ENCODE measurements around the gene CEMIP2. TPM values are rescaled to one million over a fixed set of nuclear protein-coding genes. Genes with fewer than 3 reads are reported as not detected.
A peak's percentile ranks its signal among the peaks of the same experiment; 100 is the strongest.

The CEMIP2 gene
- polyA plus RNA-seq, 3 donors, result 11.6 to 58.7 (median 21.4) TPM

GRCh38 chr9:71703172-71703872 is 65.0 kb downstream of the CEMIP2 start:
- Histone ChIP-seq H3K4me3 (replicated peaks in 1 of 3; ENCODE audit: low read depth in 2 of 3, low read length in 3 of 3) (no peak overlapping the region), H3K4me2 (replicated peaks; ENCODE audit: extremely low read depth, low read length, poor library complexity, severe bottlenecking) (no peak overlapping the region), H3K9ac (ENCODE audit: insufficient read depth, low read length, poor library complexity, severe bottlenecking) (no peak overlapping the region), H4K20me1 (ENCODE audit: insufficient read depth, low read length) (no peaks in the 10 kb centered on the region), H3K27ac (ENCODE audit: low read depth in 1 of 2, low read length in 2 of 2) (no peak overlapping the region), H2AFZ (ENCODE audit: insufficient read depth, low read depth, low read length, poor library complexity, severe bottlenecking) (no peak overlapping the region), H3K4me1 (ENCODE audit: control insufficient read depth in 1 of 2, insufficient read depth in 2 of 2, low read length in 2 of 2) (no peaks in the 10 kb centered on the region), H3K27me3 (ENCODE audit: control insufficient read depth in 2 of 2, insufficient read depth in 2 of 2, low read length in 2 of 2) (no peaks in the 10 kb centered on the region), H3K9me3 (replicated peaks in 1 of 2; ENCODE audit: control insufficient read depth in 1 of 2, insufficient read depth in 1 of 2, low read length in 2 of 2) (no peaks in the 10 kb centered on the region), H3K36me3 (replicated peaks in 1 of 2; ENCODE audit: control insufficient read depth in 1 of 2, insufficient read depth in 2 of 2, low read length in 2 of 2) (peaks cover 53 to 84% of the 10 kb centered on the region in 2 donors), H3K79me2 (ENCODE audit: insufficient read depth, low read length) (no peaks in the 10 kb centered on the region)
- H3K9me3 Mint-ChIP-seq, result peaks cover 0 to 2% (median 0%) of the 10 kb centered on the region in 7 donors
- TF ChIP-seq, protein P1, sequence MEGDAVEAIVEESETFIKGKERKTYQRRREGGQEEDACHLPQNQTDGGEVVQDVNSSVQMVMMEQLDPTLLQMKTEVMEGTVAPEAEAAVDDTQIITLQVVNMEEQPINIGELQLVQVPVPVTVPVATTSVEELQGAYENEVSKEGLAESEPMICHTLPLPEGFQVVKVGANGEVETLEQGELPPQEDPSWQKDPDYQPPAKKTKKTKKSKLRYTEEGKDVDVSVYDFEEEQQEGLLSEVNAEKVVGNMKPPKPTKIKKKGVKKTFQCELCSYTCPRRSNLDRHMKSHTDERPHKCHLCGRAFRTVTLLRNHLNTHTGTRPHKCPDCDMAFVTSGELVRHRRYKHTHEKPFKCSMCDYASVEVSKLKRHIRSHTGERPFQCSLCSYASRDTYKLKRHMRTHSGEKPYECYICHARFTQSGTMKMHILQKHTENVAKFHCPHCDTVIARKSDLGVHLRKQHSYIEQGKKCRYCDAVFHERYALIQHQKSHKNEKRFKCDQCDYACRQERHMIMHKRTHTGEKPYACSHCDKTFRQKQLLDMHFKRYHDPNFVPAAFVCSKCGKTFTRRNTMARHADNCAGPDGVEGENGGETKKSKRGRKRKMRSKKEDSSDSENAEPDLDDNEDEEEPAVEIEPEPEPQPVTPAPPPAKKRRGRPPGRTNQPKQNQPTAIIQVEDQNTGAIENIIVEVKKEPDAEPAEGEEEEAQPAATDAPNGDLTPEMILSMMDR (IDR thresholded peaks at IDR 0.05), result no peak
- intact Hi-C loops (cut with micrococcal nuclease), result no loop called here
- H3K27ac Mint-ChIP-seq, result peak overlapping the region in 1 of 7 donors; percentile 38
- 100% methylated on average over 2 of the region's 6 CpGs for WGBS (ENCODE audit: insufficient coverage)
- no peak for DNase-seq
- no peak overlapping the region for H3K4me3 Mint-ChIP-seq
- no peaks in the 10 kb centered on the region for H3K4me1 Mint-ChIP-seq
- peaks cover 79 to 92% of the 10 kb centered on the region in 2 donors for H3K36me3 Mint-ChIP-seq
- H3K27me3 Mint-ChIP-seq (ENCODE audit: low read depth in 3 of 3), result no peaks in the 10 kb centered on the region

DNA sequence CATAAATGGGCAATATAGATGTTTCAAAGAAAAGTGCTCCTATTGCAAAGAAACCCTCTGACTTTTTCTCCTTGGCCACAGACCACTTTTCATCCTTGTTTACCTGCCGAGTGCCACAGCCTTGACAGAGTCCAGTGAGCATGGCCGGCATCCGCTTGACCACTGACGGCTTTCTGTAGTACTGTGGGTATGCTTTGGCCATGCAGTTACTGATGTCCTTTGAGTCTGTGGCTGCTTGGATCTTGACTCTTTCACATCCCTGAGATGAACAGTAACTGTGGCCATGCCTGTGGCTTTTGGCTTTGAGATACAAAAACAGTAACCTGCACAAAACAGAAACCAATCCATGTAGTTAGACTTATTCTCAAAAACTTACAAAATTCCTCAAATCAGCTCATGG is 70.4 kb downstream of the CEMIP2 start:
- Histone ChIP-seq H3K4me2 (replicated peaks; ENCODE audit: extremely low read depth, low read length, poor library complexity, severe bottlenecking) (no peak overlapping the region), H3K36me3 (replicated peaks in 1 of 2; ENCODE audit: control insufficient read depth in 1 of 2, insufficient read depth in 2 of 2, low read length in 2 of 2) (peaks cover 43 to 90% of the 10 kb centered on the region in 2 donors), H2AFZ (ENCODE audit: insufficient read depth, low read depth, low read length, poor library complexity, severe bottlenecking) (no peak overlapping the region), H4K20me1 (ENCODE audit: insufficient read depth, low read length) (no peaks in the 10 kb centered on the region), H3K9me3 (replicated peaks in 1 of 2; ENCODE audit: control insufficient read depth in 1 of 2, insufficient read depth in 1 of 2, low read length in 2 of 2) (no peaks in the 10 kb centered on the region), H3K4me3 (replicated peaks in 1 of 3; ENCODE audit: low read depth in 2 of 3, low read length in 3 of 3) (no peak overlapping the region), H3K27me3 (ENCODE audit: control insufficient read depth in 2 of 2, insufficient read depth in 2 of 2, low read length in 2 of 2) (no peaks in the 10 kb centered on the region), H3K9ac (ENCODE audit: insufficient read depth, low read length, poor library complexity, severe bottlenecking) (no peak overlapping the region), H3K27ac (ENCODE audit: low read depth in 1 of 2, low read length in 2 of 2) (no peak overlapping the region), H3K4me1 (ENCODE audit: control insufficient read depth in 1 of 2, insufficient read depth in 2 of 2, low read length in 2 of 2) (peaks cover 4% of the 10 kb centered on the region in 2 donors), H3K79me2 (ENCODE audit: insufficient read depth, low read length) (no peaks in the 10 kb centered on the region)
- Mint-ChIP-seq H3K4me1 (peaks cover 4% of the 10 kb centered on the region), H3K36me3 (peaks cover 83 to 87% of the 10 kb centered on the region in 2 donors), H3K4me3 (no peak overlapping the region), H3K27ac (peak overlapping the region in 2 of 7 donors; percentile 15 to 35), H3K9me3 (no peaks in the 10 kb centered on the region), H3K27me3 (ENCODE audit: low read depth in 3 of 3) (no peaks in the 10 kb centered on the region)
- DNase-seq, result no peak
- TF ChIP-seq, protein P1 (IDR thresholded peaks at IDR 0.05), result no peak
- WGBS (ENCODE audit: insufficient coverage), result 100% methylated on average over 3 of the region's 4 CpGs
- intact Hi-C loops (cut with micrococcal nuclease), result no loop called here
